HepG2 (cell line): ENCODE results near the gene THRA. TPM values are rescaled to one million over a fixed set of nuclear protein-coding genes. Genes with fewer than 3 reads are reported as not detected.

Experiments used
- CHD4 ChIP-seq: fragments of 200-600 bp; sonication (generic); IDR thresholded peaks from 2 replicates; pipeline ENCODE4 v1.7.0; 2017; ENCODE audit warnings: mild to moderate bottlenecking, low read length, borderline replicate concordance
- DRAP1 ChIP-seq: IDR thresholded peaks from 2 replicates; pipeline ENCODE4 v1.6.1; 2016; ENCODE audit warnings: missing genetic modification reagents, missing compliant biosample characterization
- GTF3A ChIP-seq: sonication (generic); formaldehyde crosslinking; conservative IDR thresholded peaks from 2 replicates; pipeline ENCODE4 v1.4.0; 2020; ENCODE audit warnings: mild to moderate bottlenecking, missing genetic modification reagents
- HMGXB4 ChIP-seq, 2 experiments: sonication (generic) in 1 of 2; formaldehyde crosslinking in 1 of 2; IDR thresholded peaks; 2 replicates each; pipeline versions ENCODE4 v1.4.0 to v1.6.1; 2018 to 2020; ENCODE audit warnings: missing genetic modification reagents in 2 of 2, borderline replicate concordance in 1 of 2, low read depth in 1 of 2, mild to moderate bottlenecking in 1 of 2, missing biosample characterization in 1 of 2
- NR3C1 ChIP-seq: sonication (generic); formaldehyde crosslinking; IDR thresholded peaks from 2 replicates; pipeline ENCODE4 v1.4.0; 2020; ENCODE audit warnings: missing genetic modification reagents
- PBX3 ChIP-seq: sonication (generic); formaldehyde crosslinking; IDR thresholded peaks from 2 replicates; pipeline ENCODE4 v1.8.1; 2023; ENCODE audit warnings: missing genetic modification reagents, inconsistent platforms, borderline replicate concordance
- SKI ChIP-seq: fragments of 450-650 bp; IDR thresholded peaks from one replicate; pipeline ENCODE4 v1.6.1; 2018; ENCODE audit warnings: mild to moderate bottlenecking; ENCODE audit not compliant: partially characterized antibody
- SP4 ChIP-seq: sonication (generic); formaldehyde crosslinking; IDR thresholded peaks from 2 replicates; pipeline ENCODE4 v1.8.1; 2023; ENCODE audit warnings: mild to moderate bottlenecking, missing genetic modification reagents
- TBX3 ChIP-seq: fragments of 450-650 bp; IDR thresholded peaks from 2 replicates; pipeline ENCODE4 v1.6.1; 2017; ENCODE audit warnings: antibody characterized with exemption, mild to moderate bottlenecking, inconsistent platforms, borderline replicate concordance
- TEF ChIP-seq: sonication (generic); formaldehyde crosslinking; IDR thresholded peaks from 2 replicates; pipeline ENCODE4 v1.5.0; 2020; ENCODE audit warnings: missing genetic modification reagents
- ZBTB10 ChIP-seq: sonication (generic); formaldehyde crosslinking; IDR thresholded peaks from 2 replicates; pipeline ENCODE4 v1.4.0; 2020; ENCODE audit warnings: missing genetic modification reagents, borderline replicate concordance
- ZNF44 ChIP-seq: sonication (generic); formaldehyde crosslinking; IDR thresholded peaks from 2 replicates; pipeline ENCODE4 v1.5.1; 2020; ENCODE audit warnings: mild to moderate bottlenecking, missing genetic modification reagents
- ZNF468 ChIP-seq: sonication (generic); formaldehyde crosslinking; IDR thresholded peaks from 2 replicates; pipeline ENCODE4 v1.8.0; 2022; ENCODE audit warnings: mild to moderate bottlenecking, moderate library complexity, missing genetic modification reagents
- ZNF496 ChIP-seq: sonication (generic); formaldehyde crosslinking; IDR thresholded peaks from 2 replicates; pipeline ENCODE4 v1.8.1; 2023; ENCODE audit warnings: mild to moderate bottlenecking, moderate library complexity, missing genetic modification reagents; ENCODE audit not compliant: insufficient replicate concordance
- ZNF546 ChIP-seq: sonication (generic); formaldehyde crosslinking; conservative IDR thresholded peaks from 2 replicates; pipeline ENCODE4 v1.8.1; 2023; ENCODE audit warnings: mild to moderate bottlenecking, missing genetic modification reagents
- ZNF563 ChIP-seq: sonication (generic); formaldehyde crosslinking; IDR thresholded peaks from 2 replicates; pipeline ENCODE4 v1.8.0; 2022; ENCODE audit warnings: mild to moderate bottlenecking, moderate library complexity, missing genetic modification reagents
- polyA plus RNA-seq, 8 experiments: library from polyadenylated mRNA; depleted of rRNA in 3 of 8; stranded (reverse) in 7 of 8; unstranded in 1 of 8; fragments of >200 nt; fragmentation: Illumina TruSeq in 4 of 8; extraction: Trizol in 4 of 8; gene quantifications; 2 replicates each; pipeline versions ENCODE4 v1.2.1 to v1.2.3, GENCODE V29; 2011 to 2016; ENCODE audit warnings: low read depth in 4 of 8, missing spikeins in 1 of 8, mixed read lengths in 1 of 8; ENCODE audit not compliant: insufficient read depth in 1 of 8
- total RNA-seq, 5 experiments: library from RNA; depleted of rRNA; stranded (reverse); fragments of >200 nt; fragmentation: Illumina TruSeq; extraction: Trizol; gene quantifications; 2 replicates each; pipeline ENCODE4 v1.2.3, GENCODE V29; 2016; ENCODE audit warnings: low read depth in 1 of 5

Gene THRA
- total and polyA plus RNA-seq, 2 of the 13 experiments (the other 11 are each of a cell fraction or from before 2014, with no cell fraction given), result 8.0 to 9.9 TPM

GRCh38 chr17:40072735-40073346 lies 10.1 kb downstream of the THRA start (continued):
- TF ChIP-seq HMGXB4 (CRISPR knock-in tag; IDR thresholded peaks at IDR 0.05; ENCODE audit: borderline replicate concordance in 1 of 2, low read depth in 1 of 2), result no peak
- no peak for TF ChIP-seq TBX3
- no peak for TF ChIP-seq SKI
- no peak for TF ChIP-seq ZNF496 (CRISPR knock-in tag)
- TF ChIP-seq ZNF546, result no peak
- no peak for TF ChIP-seq PBX3 (CRISPR knock-in tag)
- TF ChIP-seq GTF3A (CRISPR knock-in tag), result no peak
- no peak for TF ChIP-seq NR3C1 (CRISPR knock-in tag)
- no peak for TF ChIP-seq ZNF44 (CRISPR knock-in tag)
- TF ChIP-seq SP4 (CRISPR knock-in tag), result no peak; the same call in 1 of the 2 replicates
- TF ChIP-seq DRAP1, result 0 out of 2 replicates have a peak, but pooled peaks have one; percentile 38
- 0 out of 2 replicates have a peak, but pooled peaks have one; percentile 60 for TF ChIP-seq ZNF468 (CRISPR knock-in tag)
- TF ChIP-seq TEF (CRISPR knock-in tag), result no peak
- peak; percentile 70; the same call in 1 of the 2 replicates for TF ChIP-seq ZBTB10 (CRISPR knock-in tag)
- no peak for TF ChIP-seq CHD4
- no peak for TF ChIP-seq ZNF563 (CRISPR knock-in tag)
